ENCODE data around the gene LAGE3.
"Not testable (repeated sequence)": the region's sequence is repeated elsewhere in the genome, so short reads cannot be mapped to it uniquely, and the experiment has no call there.

LAGE3 gene

DNA sequence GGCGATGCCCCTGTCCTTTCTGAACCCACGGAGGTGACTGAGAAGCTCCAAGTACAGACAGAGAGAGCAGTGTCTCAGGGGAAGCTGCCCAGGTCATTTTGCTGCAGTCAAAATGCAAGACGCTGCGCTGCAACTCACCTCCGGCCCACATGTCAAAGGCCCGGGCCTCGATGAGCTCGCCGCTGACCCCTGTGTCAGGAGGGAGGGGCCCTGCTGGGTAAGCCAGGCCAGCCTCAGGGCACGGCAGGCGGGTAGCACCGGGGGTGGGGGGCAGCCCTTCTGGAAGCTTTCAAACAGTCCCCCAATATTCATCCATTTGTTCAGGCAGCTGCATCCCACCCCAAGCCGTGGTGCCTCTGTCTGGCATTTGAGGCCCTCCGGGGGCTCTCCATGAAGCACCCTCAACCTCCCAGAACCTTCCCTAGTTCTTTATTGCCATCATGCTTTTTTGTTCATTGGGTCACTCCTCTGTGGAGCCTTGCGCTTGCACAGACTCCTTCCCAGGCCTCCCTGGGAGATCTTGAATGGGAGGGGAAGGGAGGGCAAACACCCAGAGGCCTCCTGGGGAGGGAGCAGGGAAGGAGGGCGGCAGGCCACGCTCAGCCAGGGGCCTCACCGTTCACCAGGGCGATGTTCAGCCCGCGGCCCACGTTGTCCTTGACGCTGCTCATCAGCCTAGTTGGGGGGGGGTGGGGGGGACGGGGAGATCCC lies 28.7 kb upstream of the LAGE3 start:
- TF ChIP-seq, protein P1, sequence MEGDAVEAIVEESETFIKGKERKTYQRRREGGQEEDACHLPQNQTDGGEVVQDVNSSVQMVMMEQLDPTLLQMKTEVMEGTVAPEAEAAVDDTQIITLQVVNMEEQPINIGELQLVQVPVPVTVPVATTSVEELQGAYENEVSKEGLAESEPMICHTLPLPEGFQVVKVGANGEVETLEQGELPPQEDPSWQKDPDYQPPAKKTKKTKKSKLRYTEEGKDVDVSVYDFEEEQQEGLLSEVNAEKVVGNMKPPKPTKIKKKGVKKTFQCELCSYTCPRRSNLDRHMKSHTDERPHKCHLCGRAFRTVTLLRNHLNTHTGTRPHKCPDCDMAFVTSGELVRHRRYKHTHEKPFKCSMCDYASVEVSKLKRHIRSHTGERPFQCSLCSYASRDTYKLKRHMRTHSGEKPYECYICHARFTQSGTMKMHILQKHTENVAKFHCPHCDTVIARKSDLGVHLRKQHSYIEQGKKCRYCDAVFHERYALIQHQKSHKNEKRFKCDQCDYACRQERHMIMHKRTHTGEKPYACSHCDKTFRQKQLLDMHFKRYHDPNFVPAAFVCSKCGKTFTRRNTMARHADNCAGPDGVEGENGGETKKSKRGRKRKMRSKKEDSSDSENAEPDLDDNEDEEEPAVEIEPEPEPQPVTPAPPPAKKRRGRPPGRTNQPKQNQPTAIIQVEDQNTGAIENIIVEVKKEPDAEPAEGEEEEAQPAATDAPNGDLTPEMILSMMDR (conservative IDR thresholded peaks at IDR 0.05), result no peak
- no peak overlapping the region for H3K27ac ChIP-seq

- H3K27ac ChIP-seq, result no peak overlapping the region
- TF ChIP-seq, protein P1 (conservative IDR thresholded peaks at IDR 0.05), result no peak
Measured at GRCh38 chrX:154506483-154507332, 27.6 kb upstream of the LAGE3 start.

GRCh38 chrX:154505734-154506133 lies 26.7 kb upstream of the LAGE3 start:
- TF ChIP-seq, protein P1 (conservative IDR thresholded peaks at IDR 0.05), result no peak
- H3K27ac ChIP-seq, result no peak overlapping the region

- TF ChIP-seq, protein P1 (conservative IDR thresholded peaks at IDR 0.05), result no peak
Measured at GRCh38 chrX:154502989-154503388, 23.9 kb upstream of the LAGE3 start.

DNA sequence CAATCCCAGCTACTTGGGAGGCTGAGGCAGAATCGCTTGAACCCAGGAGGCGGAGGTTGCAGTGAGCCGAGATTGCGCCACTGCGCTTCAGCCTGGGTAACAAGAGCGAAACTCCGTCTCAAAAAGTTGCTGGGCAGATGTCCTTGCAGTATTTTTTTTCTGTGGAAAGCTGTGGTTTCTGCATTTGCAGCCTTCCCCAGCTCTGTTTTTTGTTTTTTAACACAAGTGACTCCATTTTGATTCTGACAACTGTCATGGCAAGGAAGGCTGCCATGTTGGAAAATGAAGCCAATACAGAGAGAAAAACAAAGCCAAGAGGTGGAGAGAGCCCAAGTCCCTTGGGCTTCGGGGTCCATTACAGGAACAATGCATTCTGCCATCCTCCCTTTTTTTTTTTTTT lies 23.0 kb upstream of the LAGE3 start:
- TF ChIP-seq, protein P1 (conservative IDR thresholded peaks at IDR 0.05), result no peak
- H3K27ac ChIP-seq, result no peak overlapping the region

More at GRCh38 chrX:154502989-154503388, 23.9 kb upstream of the LAGE3 start:
- H3K27ac ChIP-seq, result no peak overlapping the region

- not testable (repeated sequence) for H3K27ac ChIP-seq
Measured at GRCh38 chrX:154501423-154501822, 22.3 kb upstream of the LAGE3 start.

DNA sequence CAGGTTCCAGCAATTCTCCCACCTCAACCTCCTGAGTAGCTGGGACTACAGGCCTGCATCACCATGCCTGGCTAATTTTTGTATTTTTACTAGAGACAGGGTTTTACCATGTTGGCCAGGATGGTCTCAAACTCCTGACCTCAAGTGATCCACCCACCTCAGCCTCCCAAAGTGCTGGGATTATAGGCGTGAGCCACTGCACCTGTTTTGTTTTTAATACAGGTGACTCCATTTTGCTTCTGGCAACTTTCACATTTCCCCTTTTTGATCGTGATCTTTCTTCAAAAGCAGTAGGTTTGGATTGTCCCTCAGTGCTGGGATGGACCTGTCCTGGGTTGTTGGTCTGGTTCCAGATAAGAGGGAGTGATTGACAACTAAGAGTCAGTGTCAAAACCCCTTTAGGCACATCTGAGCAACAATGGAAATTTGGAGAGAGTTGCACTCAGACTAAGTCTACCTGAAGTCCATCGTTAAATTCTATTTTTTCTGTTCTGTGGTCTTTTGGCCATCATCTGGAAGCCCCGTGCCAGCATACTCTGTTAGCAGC lies 17.6 kb upstream of the LAGE3 start:
- not testable (repeated sequence) for H3K27ac ChIP-seq

GRCh38 chrX:154495472-154495922 lies 16.4 kb upstream of the LAGE3 start:
- no peak overlapping the region for H3K27ac ChIP-seq
- TF ChIP-seq, protein P1 (conservative IDR thresholded peaks at IDR 0.05), result no peak
